Mononuclear cell (primary cell): ENCODE data around the gene SPTLC3. TPM values are rescaled to one million over a fixed set of nuclear protein-coding genes. Genes with fewer than 3 reads are reported as not detected.
"Not testable (repeated sequence)": the region's sequence is repeated elsewhere in the genome, so short reads cannot be mapped to it uniquely, and the experiment has no call there.

ENCODE experiments used
- H3K27me3 ChIP-seq: 2 replicates; pipeline ENCODE4 v1.6.0; 2011; ENCODE audit warnings: low read length, control low read depth; ENCODE audit not compliant: insufficient read depth
- H3K4me1 ChIP-seq: 2 replicates; pipeline ENCODE4 v1.5.1; 2011; ENCODE audit warnings: mild to moderate bottlenecking, low read length, control low read depth; ENCODE audit not compliant: insufficient read depth
- H3K4me3 ChIP-seq: 2 replicates; pipeline ENCODE4 v1.5.1; 2011; ENCODE audit warnings: mild to moderate bottlenecking, low read length, moderate library complexity
- H3K9me3 ChIP-seq: 2 replicates; pipeline ENCODE4 v1.5.1; 2011; ENCODE audit warnings: low read depth, mild to moderate bottlenecking, control low read depth, low read length
- total RNA-seq: library from RNA; depleted of rRNA; stranded (reverse); fragments of >200 nt; gene quantifications from one replicate; pipeline ENCODE4 v1.2.3, GENCODE V29; 2012

Gene SPTLC3
- total RNA-seq, 1 donor: 1.0 TPM

DNA sequence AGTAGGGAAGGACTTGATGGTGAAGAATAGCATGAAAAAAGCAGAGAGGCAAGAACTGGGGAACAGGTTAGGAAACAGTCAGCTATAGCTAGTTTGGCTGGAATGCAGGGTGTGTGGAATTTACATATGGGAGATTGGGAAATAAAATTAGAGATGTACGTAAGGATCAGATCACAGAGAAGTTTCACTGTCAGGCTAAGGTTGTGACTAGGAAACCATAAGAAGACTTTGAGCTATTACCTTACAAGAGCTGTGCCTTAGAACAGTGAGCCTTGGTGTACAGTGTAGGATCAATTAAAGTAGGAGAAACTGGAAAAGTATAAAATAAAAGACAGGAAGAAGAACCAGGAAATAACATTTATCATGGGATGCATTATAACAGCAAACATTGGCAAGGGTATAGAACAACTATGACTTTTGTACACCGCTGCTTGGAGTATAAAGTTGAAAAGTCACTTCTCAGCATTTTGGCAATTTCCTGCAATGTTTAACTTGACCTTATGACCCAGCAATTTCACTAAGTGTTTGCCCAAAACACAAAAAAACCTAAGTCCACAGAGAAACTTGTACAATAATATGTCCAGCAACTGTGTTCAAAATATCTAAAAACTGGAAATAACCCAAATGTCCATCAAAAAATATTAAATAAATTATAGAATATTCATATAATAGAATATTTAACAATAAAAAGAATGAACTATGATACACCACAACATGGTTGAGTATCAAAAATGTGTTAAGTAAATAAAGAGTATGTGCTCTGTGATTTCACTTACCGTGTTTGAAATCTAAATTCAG, 31.2 kb upstream of the SPTLC3 start:
- Histone ChIP-seq H3K27me3 (no peaks in the 10 kb centered on the region), H3K9me3 (no peaks in the 10 kb centered on the region), H3K4me1 (no peaks in the 10 kb centered on the region), H3K4me3 (no peak overlapping the region)

- no peaks in the 10 kb centered on the region for H3K27me3 ChIP-seq
- no peaks in the 10 kb centered on the region for H3K4me1 ChIP-seq
- no peak overlapping the region for H3K4me3 ChIP-seq
- no peaks in the 10 kb centered on the region for H3K9me3 ChIP-seq
Measured at GRCh38 chr20:12978126-12978394, 30.7 kb upstream of the SPTLC3 start.

DNA sequence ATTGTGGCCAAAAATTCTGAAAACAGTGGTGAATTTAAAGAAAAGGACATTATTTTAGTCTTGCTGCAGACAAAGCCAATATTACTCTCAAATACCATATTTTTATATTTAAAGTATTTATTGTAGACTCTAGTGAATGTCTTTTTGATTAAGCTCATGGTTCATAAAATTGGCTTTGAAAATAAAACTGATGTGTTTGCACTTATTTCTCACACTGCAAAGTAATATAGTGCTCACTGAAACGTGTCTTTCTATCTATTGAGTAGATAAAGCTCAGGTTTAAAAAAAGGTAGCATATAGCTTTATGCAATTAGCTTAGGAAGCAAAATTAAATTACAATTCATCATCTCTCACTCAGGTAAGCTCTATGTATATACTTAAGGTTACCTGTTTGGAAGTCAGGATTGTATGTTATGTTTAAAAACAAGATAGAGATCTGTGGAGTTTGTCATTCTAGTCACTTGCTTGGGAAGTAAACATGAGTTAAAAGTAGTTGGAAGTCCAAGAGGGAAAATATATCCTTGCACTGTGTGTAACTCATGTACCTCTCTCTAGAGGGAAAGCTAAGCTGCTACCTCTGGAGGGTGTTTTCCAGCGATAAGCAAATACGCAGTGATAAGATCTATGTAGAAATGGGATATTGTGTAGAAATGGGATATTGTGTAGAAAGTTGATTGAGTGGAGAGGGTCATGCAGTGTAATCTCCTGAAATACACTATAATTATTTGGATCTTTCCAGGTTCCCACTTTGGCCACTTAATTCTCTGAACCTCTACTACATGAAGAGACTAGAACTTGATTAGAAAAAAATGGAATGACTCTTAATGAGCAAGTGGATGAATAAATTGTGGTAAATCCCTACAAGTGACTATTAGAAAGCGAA, 29.9 kb upstream of the SPTLC3 start:
- Histone ChIP-seq H3K27me3 (no peaks in the 10 kb centered on the region), H3K9me3 (no peaks in the 10 kb centered on the region), H3K4me3 (no peak overlapping the region), H3K4me1 (no peaks in the 10 kb centered on the region)

GRCh38 chr20:12979713-12980112, 29.1 kb upstream of the SPTLC3 start:
- not testable (repeated sequence) for H3K4me3 ChIP-seq, H3K4me1 ChIP-seq, H3K27me3 ChIP-seq, H3K9me3 ChIP-seq

GRCh38 chr20:12982098-12982497, 26.7 kb upstream of the SPTLC3 start:
- Histone ChIP-seq H3K9me3 (no peaks in the 10 kb centered on the region), H3K27me3 (no peaks in the 10 kb centered on the region), H3K4me3 (no peak overlapping the region), H3K4me1 (no peaks in the 10 kb centered on the region)

DNA sequence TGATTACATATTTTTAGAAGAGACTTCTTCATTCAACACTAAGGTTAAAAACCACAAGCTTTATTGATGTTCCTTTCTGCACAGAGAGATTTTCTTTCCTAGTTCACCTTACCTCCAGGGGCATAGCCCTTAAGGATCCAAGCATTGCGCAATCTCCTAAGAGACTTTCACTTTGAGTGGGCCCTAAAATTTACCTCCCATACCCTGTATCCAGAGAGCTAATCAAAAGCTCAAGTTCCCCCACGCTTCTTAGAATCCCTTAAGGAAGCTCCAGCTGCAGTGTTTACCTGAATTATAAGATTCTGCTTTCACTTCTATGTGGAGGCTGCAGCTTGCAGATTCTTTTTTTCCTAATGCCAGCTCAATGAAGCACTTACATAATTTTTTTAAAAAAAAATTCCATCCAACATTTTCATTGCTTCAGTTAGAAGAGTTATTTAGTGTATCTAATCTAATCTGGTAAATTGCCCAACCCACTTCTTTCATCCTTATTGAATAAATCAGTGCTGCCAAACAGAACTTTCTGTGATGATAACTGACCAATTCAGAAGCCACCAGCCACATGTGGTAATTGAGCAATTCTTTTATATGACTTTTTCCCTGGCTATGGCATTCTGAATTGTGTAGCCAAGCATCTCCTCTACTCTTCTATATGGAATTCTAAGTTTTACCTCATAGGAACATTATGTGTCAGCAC, 24.6 kb upstream of the SPTLC3 start:
- Histone ChIP-seq H3K9me3 (no peaks in the 10 kb centered on the region), H3K27me3 (no peaks in the 10 kb centered on the region), H3K4me3 (no peak overlapping the region), H3K4me1 (no peaks in the 10 kb centered on the region)

DNA sequence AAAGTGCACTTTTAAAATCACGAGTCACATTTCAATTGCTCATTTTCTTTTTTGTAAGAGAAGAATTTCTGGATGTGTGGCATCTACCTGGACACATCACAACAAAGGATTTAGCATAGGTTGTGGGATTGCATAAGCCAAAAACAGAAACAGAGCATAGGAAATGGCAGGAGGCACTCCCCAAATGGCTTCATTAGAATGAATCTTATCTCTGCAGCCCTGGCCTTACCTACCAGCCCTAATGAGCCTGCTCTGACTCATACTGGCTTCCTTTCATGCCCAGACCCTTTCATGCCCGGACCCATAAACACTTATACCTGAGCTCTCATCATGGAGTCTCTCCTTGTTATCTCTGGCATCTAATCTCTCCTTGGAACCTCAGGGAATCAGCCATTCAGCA, 23.9 kb upstream of the SPTLC3 start:
- Histone ChIP-seq H3K9me3 (no peaks in the 10 kb centered on the region), H3K4me3 (no peak overlapping the region), H3K27me3 (no peaks in the 10 kb centered on the region), H3K4me1 (no peaks in the 10 kb centered on the region)

GRCh38 chr20:12987261-12987660, 21.5 kb upstream of the SPTLC3 start:
- Histone ChIP-seq H3K27me3 (no peaks in the 10 kb centered on the region), H3K4me1 (no peaks in the 10 kb centered on the region), H3K4me3 (no peak overlapping the region), H3K9me3 (no peaks in the 10 kb centered on the region)

GRCh38 chr20:12989586-12990115, 19.1 kb upstream of the SPTLC3 start:
- H3K4me3 ChIP-seq: no peak overlapping the region
- H3K27me3 ChIP-seq: no peaks in the 10 kb centered on the region
- H3K9me3 ChIP-seq: no peaks in the 10 kb centered on the region
- no peaks in the 10 kb centered on the region for H3K4me1 ChIP-seq

DNA sequence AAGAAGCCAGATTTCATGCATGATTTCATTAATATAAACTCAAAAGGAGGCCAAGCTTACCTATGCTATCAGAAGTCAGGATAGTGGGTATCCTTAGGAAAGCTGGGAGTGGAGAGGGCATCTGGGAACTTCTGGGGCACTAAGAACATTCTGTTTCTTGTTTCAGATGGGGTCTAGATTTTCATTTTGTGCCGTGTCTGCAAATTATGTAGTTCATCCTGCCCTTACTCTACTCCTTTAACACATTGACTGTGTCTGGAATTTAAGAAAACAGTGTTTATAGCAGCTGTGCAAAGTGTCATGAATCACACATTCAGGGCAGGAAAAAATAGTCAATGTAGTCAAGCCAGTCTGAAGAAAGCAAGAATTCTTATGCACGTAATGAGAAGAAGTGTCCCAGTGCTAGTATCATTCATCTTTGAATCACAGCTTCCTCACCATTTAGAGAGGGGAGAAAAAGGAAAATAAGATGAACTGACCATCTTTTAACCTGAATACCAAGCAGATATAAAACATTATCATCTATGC, 11.6 kb upstream of the SPTLC3 start:
- no peak overlapping the region for H3K4me3 ChIP-seq
- no peaks in the 10 kb centered on the region for H3K9me3 ChIP-seq
- no peaks in the 10 kb centered on the region for H3K4me1 ChIP-seq
- H3K27me3 ChIP-seq: no peaks in the 10 kb centered on the region

DNA sequence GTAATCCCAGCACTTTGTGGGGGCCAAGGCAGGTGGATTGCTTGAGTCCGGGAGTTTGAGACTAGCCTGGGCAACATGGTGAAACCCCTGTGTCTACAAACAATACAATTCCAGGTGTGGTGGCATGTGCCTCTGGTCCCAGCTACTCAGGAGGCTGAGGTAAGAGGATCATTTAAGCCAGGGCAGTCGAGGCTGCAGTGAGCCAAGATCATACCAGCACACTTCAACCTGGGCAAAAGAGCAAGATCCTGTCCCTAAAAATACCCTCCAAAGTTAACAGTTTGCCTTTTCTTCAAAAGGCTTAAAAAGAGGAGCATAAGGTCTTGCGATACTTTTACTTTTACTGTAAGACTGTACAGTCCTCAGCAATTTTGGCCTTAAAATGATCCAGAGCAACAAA, 10.7 kb upstream of the SPTLC3 start:
- Histone ChIP-seq H3K4me1 (no peaks in the 10 kb centered on the region), H3K9me3 (no peaks in the 10 kb centered on the region), H3K4me3 (no peak overlapping the region), H3K27me3 (no peaks in the 10 kb centered on the region)

DNA sequence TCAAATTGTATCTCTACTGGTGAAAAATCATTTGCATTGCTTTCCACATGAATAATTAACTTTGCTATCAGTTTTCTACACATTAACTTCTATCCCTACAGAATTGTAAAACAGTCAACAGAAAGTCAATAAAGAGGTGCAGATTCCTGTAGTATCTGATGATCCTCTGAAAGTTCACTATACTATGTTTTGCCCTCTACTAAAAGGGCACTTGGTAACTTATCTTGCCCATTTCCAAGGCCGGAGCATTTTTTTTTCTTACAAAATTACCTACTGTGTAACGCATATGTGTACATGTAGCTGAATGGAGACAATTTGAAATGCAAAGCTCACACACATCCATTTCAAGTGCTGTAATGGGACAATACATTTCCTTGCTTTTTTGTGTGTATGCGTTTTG, 9.6 kb upstream of the SPTLC3 start:
- no peaks in the 10 kb centered on the region for H3K4me1 ChIP-seq
- no peak overlapping the region for H3K4me3 ChIP-seq
- no peaks in the 10 kb centered on the region for H3K9me3 ChIP-seq
- no peaks in the 10 kb centered on the region for H3K27me3 ChIP-seq

GRCh38 chr20:13002251-13002650, 6.5 kb upstream of the SPTLC3 start:
- no peaks in the 10 kb centered on the region for H3K27me3 ChIP-seq
- no peak overlapping the region for H3K4me3 ChIP-seq
- no peaks in the 10 kb centered on the region for H3K4me1 ChIP-seq
- no peaks in the 10 kb centered on the region for H3K9me3 ChIP-seq

DNA sequence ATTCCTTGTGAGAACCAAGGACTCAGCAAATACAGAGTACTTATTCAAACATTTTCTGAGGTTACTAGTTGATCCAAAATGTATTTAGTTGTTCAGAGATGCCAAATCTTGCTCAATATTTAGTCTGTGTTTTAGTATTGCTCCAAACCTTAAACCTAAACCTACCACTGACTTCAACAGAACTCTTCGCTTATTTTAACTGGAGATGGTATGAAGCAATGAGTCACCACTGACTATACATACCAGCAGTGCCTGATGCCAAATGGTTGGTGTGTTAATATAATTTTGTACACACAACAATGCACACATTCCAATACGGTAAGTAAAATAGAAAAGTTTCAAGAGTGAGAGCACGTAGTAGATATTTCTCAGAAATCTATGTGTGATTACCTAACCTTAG, 1.9 kb upstream of the SPTLC3 start:
- Histone ChIP-seq H3K27me3 (no peaks in the 10 kb centered on the region), H3K9me3 (no peaks in the 10 kb centered on the region), H3K4me1 (peaks cover 14% of the 10 kb centered on the region), H3K4me3 (no peak overlapping the region)

DNA sequence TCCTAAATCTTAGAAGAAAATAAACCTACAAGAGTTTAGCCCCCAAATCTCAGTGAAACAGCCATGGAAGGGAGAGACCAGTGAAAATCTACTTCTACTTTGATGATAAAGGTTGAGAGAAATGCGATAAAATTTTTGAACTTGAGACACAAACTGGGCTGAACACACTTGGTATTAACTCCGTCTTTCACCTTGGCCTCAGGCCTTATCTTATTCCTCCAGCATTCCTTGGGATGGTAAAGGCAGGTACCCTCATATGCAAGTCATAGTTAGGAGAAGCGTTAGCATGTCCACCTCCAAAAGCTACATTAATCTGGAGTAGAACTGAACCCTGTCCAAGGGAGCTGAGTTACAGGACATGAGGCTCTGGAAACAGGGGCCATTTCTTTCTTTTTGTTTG, 1.2 kb upstream of the SPTLC3 start:
- H3K4me3 ChIP-seq: no peak overlapping the region
- no peaks in the 10 kb centered on the region for H3K9me3 ChIP-seq
- H3K4me1 ChIP-seq: peaks cover 14% of the 10 kb centered on the region
- no peaks in the 10 kb centered on the region for H3K27me3 ChIP-seq
